ENCODE measurements around the gene RSPH10B2.
"Not testable (repeated sequence)": the region's sequence is repeated elsewhere in the genome, so short reads cannot be mapped to it uniquely, and the experiment has no call there.

DNA sequence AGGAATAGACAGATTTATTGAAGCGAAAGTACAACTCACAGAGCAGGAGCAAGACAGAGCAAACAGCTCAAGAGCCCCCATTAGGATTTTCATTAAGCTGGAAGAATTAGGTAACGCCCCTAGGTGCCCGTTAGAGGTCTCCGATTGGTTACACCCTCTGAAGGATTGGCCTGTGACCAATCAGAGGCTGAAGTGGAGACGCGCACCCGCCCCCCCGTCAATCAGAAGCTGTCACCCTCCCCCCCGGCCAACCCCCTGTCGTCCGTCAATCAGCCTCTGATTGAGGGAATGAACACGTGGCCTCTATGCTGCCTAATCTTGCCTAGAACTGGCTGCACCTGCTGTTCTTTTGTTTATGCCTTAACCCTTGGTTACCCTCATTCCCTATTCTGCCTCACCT lies 73.3 kb downstream of the RSPH10B2 start:
- not testable (repeated sequence) for TF ChIP-seq CTCF (IDR thresholded peaks at IDR 0.05); YY1 (IDR thresholded peaks at IDR 0.05; ENCODE audit: low read depth); SIN3A (IDR thresholded peaks at IDR 0.05; ENCODE audit: borderline replicate concordance, low read depth, low read length)

Measured in SK-N-SH (cell line).